WTC11 (cell line): ENCODE measurements around the gene NUCB2.

Experiments used
- CREM ChIP-seq: sonication (generic); formaldehyde crosslinking; IDR thresholded peaks from 2 replicates; pipeline ENCODE4 v1.8.1; 2022; ENCODE audit warnings: mild to moderate bottlenecking, missing genetic modification reagents, moderate library complexity
- ESRRA ChIP-seq: sonication (generic); formaldehyde crosslinking; IDR thresholded peaks from 2 replicates; pipeline ENCODE4 v1.8.1; 2022; ENCODE audit warnings: mild to moderate bottlenecking, missing genetic modification reagents, borderline replicate concordance
- FOXJ3 ChIP-seq: sonication (generic); formaldehyde crosslinking; IDR thresholded peaks from 2 replicates; pipeline ENCODE4 v1.9.0; 2021; ENCODE audit warnings: missing genetic modification reagents, mild to moderate bottlenecking, borderline replicate concordance
- NFE2L1 ChIP-seq: sonication (generic); formaldehyde crosslinking; IDR thresholded peaks from 2 replicates; pipeline ENCODE4 v1.8.1; 2023; ENCODE audit warnings: missing genetic modification reagents
- SP1 ChIP-seq: sonication (generic); formaldehyde crosslinking; conservative IDR thresholded peaks from 2 replicates; pipeline ENCODE4 v1.8.1; 2022; ENCODE audit warnings: missing genetic modification reagents
- ZNF138 ChIP-seq: sonication (generic); formaldehyde crosslinking; conservative IDR thresholded peaks from 2 replicates; pipeline ENCODE4 v1.8.1; 2022; ENCODE audit warnings: mild to moderate bottlenecking, moderate library complexity, missing genetic modification reagents
- ZNF263 ChIP-seq: sonication (generic); formaldehyde crosslinking; IDR thresholded peaks from 2 replicates; pipeline ENCODE4 v1.8.1; 2022; ENCODE audit warnings: low read depth, mild to moderate bottlenecking, moderate library complexity, missing genetic modification reagents
- TF ChIP-seq, protein P1 (sequence below): sonication (generic); formaldehyde crosslinking; IDR thresholded peaks from 2 replicates; pipeline ENCODE4 v1.8.1; 2023; ENCODE audit warnings: mild to moderate bottlenecking, missing genetic modification reagents, moderate library complexity
- TF ChIP-seq, protein P2 (sequence below): fragments of 200-600 bp; IDR thresholded peaks from 2 replicates; pipeline ENCODE4 v1.8.0; 2022; ENCODE audit warnings: antibody characterized with exemption
- TF ChIP-seq, protein P3 (sequence below): sonication (generic); formaldehyde crosslinking; conservative IDR thresholded peaks from 2 replicates; pipeline ENCODE4 v1.8.1; 2023; ENCODE audit warnings: mild to moderate bottlenecking, low read depth, missing genetic modification reagents, moderate library complexity
- TF ChIP-seq, protein P4 (sequence below): fragments of 250-450 bp; sonication (Bioruptor Pico); IDR thresholded peaks from 2 replicates; pipeline ENCODE4 v1.9.0; 2021; ENCODE audit warnings: moderate library complexity, mild to moderate bottlenecking, inconsistent platforms, borderline replicate concordance

DNA sequence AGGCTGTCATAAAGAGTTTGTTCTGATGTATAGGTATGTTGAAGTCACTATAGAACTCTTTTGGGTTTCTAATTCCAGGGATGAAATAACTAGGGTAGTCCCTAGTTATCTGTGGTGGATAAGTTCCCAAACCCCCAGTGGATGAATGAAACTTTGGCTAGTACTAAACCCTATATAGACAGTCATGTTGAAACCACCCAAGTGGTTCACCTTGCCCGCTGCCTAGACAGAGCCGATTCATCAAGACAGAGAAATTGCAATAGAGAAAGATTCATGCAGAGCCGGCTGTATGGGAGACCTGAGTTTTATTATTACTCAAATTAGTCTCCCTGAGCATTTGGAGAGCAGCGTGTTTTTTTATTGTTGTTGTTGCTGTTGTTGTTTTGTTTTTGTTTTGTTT is 23.8 kb upstream of the NUCB2 start:
- TF ChIP-seq, protein P1, sequence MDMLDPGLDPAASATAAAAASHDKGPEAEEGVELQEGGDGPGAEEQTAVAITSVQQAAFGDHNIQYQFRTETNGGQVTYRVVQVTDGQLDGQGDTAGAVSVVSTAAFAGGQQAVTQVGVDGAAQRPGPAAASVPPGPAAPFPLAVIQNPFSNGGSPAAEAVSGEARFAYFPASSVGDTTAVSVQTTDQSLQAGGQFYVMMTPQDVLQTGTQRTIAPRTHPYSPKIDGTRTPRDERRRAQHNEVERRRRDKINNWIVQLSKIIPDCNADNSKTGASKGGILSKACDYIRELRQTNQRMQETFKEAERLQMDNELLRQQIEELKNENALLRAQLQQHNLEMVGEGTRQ = no peak
- TF ChIP-seq, protein P2, sequence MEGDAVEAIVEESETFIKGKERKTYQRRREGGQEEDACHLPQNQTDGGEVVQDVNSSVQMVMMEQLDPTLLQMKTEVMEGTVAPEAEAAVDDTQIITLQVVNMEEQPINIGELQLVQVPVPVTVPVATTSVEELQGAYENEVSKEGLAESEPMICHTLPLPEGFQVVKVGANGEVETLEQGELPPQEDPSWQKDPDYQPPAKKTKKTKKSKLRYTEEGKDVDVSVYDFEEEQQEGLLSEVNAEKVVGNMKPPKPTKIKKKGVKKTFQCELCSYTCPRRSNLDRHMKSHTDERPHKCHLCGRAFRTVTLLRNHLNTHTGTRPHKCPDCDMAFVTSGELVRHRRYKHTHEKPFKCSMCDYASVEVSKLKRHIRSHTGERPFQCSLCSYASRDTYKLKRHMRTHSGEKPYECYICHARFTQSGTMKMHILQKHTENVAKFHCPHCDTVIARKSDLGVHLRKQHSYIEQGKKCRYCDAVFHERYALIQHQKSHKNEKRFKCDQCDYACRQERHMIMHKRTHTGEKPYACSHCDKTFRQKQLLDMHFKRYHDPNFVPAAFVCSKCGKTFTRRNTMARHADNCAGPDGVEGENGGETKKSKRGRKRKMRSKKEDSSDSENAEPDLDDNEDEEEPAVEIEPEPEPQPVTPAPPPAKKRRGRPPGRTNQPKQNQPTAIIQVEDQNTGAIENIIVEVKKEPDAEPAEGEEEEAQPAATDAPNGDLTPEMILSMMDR = no peak
- TF ChIP-seq SP1 (CRISPR knock-in tag) = no peak
- no peak for TF ChIP-seq ZNF263
- TF ChIP-seq, protein P3, sequence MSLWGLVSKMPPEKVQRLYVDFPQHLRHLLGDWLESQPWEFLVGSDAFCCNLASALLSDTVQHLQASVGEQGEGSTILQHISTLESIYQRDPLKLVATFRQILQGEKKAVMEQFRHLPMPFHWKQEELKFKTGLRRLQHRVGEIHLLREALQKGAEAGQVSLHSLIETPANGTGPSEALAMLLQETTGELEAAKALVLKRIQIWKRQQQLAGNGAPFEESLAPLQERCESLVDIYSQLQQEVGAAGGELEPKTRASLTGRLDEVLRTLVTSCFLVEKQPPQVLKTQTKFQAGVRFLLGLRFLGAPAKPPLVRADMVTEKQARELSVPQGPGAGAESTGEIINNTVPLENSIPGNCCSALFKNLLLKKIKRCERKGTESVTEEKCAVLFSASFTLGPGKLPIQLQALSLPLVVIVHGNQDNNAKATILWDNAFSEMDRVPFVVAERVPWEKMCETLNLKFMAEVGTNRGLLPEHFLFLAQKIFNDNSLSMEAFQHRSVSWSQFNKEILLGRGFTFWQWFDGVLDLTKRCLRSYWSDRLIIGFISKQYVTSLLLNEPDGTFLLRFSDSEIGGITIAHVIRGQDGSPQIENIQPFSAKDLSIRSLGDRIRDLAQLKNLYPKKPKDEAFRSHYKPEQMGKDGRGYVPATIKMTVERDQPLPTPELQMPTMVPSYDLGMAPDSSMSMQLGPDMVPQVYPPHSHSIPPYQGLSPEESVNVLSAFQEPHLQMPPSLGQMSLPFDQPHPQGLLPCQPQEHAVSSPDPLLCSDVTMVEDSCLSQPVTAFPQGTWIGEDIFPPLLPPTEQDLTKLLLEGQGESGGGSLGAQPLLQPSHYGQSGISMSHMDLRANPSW (CRISPR knock-in tag) = no peak
- TF ChIP-seq, protein P4, sequence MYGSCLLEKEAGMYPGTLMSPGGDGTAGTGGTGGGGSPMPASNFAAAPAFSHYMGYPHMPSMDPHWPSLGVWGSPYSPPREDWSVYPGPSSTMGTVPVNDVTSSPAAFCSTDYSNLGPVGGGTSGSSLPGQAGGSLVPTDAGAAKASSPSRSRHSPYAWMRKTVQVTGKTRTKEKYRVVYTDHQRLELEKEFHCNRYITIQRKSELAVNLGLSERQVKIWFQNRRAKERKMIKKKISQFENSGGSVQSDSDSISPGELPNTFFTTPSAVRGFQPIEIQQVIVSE (CRISPR knock-in tag) = no peak
- no peak for TF ChIP-seq ZNF138
- no peak for TF ChIP-seq NFE2L1 (CRISPR knock-in tag)
- no peak for TF ChIP-seq ESRRA (CRISPR knock-in tag)
- no peak for TF ChIP-seq FOXJ3 (CRISPR knock-in tag)
- TF ChIP-seq CREM (CRISPR knock-in tag) = no peak
